AML-193 (cell line): Measurements from ENCODE around the gene BCAR3.
"Not testable (repeated sequence)": the region's sequence is repeated elsewhere in the genome, so short reads cannot be mapped to it uniquely, and the experiment has no call there.

Experiments
- DNase-seq, 2 experiments: peaks; one replicate each; lab custom pipeline; 2025; lab: John Stamatoyannopoulos, UW

Gene BCAR3

GRCh38 chr1:93687542-93687941, 5.9 kb upstream of the BCAR3 start:
- DNase-seq, result no peak

GRCh38 chr1:93686504-93687250, 5.0 kb upstream of the BCAR3 start:
- DNase-seq, result no peak

- no peak for DNase-seq
These were observed 4.3 kb upstream of the BCAR3 start for GRCh38 chr1:93685918-93686317.

- DNase-seq, result no peak
These were observed 1.6 kb upstream of the BCAR3 start for GRCh38 chr1:93683234-93683633.

GRCh38 chr1:93681989-93682412, 364 bp upstream of the BCAR3 start:
- DNase-seq, result no peak

- no peak for DNase-seq
These were observed 1.1 kb downstream of the BCAR3 start for GRCh38 chr1:93680420-93681100.

GRCh38 chr1:93680076-93680419, 1.6 kb downstream of the BCAR3 start:
- no peak for DNase-seq

- DNase-seq, result no peak
These were observed 2.1 kb downstream of the BCAR3 start for GRCh38 chr1:93679546-93679945.

- no peak for DNase-seq
These were observed 2.6 kb downstream of the BCAR3 start for GRCh38 chr1:93678946-93679480.

GRCh38 chr1:93678491-93678890, 3.1 kb downstream of the BCAR3 start:
- no peak for DNase-seq

- no peak for DNase-seq
These were observed 3.9 kb downstream of the BCAR3 start for GRCh38 chr1:93677729-93678128.

- no peak for DNase-seq
These were observed 5.2 kb downstream of the BCAR3 start for GRCh38 chr1:93676427-93676826.

- no peak for DNase-seq
These were observed 5.7 kb downstream of the BCAR3 start for GRCh38 chr1:93675931-93676330.

- no peak for DNase-seq
These were observed 6.4 kb downstream of the BCAR3 start for GRCh38 chr1:93675271-93675670.

GRCh38 chr1:93674071-93674470, 7.6 kb downstream of the BCAR3 start:
- not testable (repeated sequence) for DNase-seq

- no peak for DNase-seq
These were observed 8.3 kb downstream of the BCAR3 start for GRCh38 chr1:93673163-93673829.

- DNase-seq, result no peak
These were observed 9.0 kb downstream of the BCAR3 start for GRCh38 chr1:93672477-93673162.

- no peak for DNase-seq
These were observed 9.6 kb downstream of the BCAR3 start for GRCh38 chr1:93672069-93672468.

- DNase-seq, result no peak
These were observed 10.5 kb downstream of the BCAR3 start for GRCh38 chr1:93671099-93671621.

GRCh38 chr1:93670141-93670540, 11.5 kb downstream of the BCAR3 start:
- no peak for DNase-seq

- DNase-seq, result no peak
These were observed 12.3 kb downstream of the BCAR3 start for GRCh38 chr1:93669369-93669768.

GRCh38 chr1:93668951-93669350, 12.7 kb downstream of the BCAR3 start:
- DNase-seq, result no peak
